ENCODE data around the gene GAL3ST3. TPM values are rescaled to one million over a fixed set of nuclear protein-coding genes. Genes with fewer than 3 reads are reported as not detected.
A peak's percentile ranks its signal among the peaks of the same experiment; 100 is the strongest.
"Not testable (repeated sequence)": the region's sequence is repeated elsewhere in the genome, so short reads cannot be mapped to it uniquely, and the experiment has no call there.

The GAL3ST3 gene
- 1.1 to 2.0 TPM (median 1.8 TPM) in 3 replicates for total RNA-seq
- long read RNA-seq, partial matches to known transcripts = 0 of 4 reads
- long read RNA-seq, other reads (novel, unspliced or antisense) = 0 of 4 reads

- H3K4me1 Mint-ChIP-seq (ENCODE audit: low read depth) = peaks cover 46% of the 10 kb centered on the region
- peaks cover 5% of the 10 kb centered on the region for H3K36me3 Mint-ChIP-seq (ENCODE audit: low read depth)
- peak within 1 kb of the TSS; percentile 45 for H3K27ac Mint-ChIP-seq (ENCODE audit: unreplicated experiment)
- no peaks in the 10 kb centered on the region for H3K9me3 Mint-ChIP-seq (ENCODE audit: low read depth)
- peak within 1 kb of the TSS; percentile 47 for H3K4me3 Mint-ChIP-seq (ENCODE audit: unreplicated experiment)
- DNase-seq (ENCODE audit: low spot score) = peak; percentile 77
- no peaks in the 10 kb centered on the region for H3K27me3 Mint-ChIP-seq (ENCODE audit: low read depth)
- TF ChIP-seq CTCF (IDR thresholded peaks at IDR 0.05) = no peak
These were observed at the start of gene GAL3ST3 for GRCh38 chr11:66048547-66049323. Gene GAL3ST3, minus strand, starts transcription at chr11:66049161. Its CDS starts 3,746 bp downstream, at chr11:66045415.

- H3K4me1 Mint-ChIP-seq (ENCODE audit: low read depth); DNase-seq (ENCODE audit: low spot score); H3K36me3 Mint-ChIP-seq (ENCODE audit: low read depth); H3K27me3 Mint-ChIP-seq (ENCODE audit: low read depth); H3K27ac Mint-ChIP-seq (ENCODE audit: unreplicated experiment); H3K9me3 Mint-ChIP-seq (ENCODE audit: low read depth); H3K4me3 Mint-ChIP-seq (ENCODE audit: unreplicated experiment): not testable (repeated sequence)
These were observed 43.2 kb upstream of the GAL3ST3 start for GRCh38 chr11:66092125-66092524.

- H3K4me1 Mint-ChIP-seq (ENCODE audit: low read depth) = peaks cover 8% of the 10 kb centered on the region
These were observed 41.3 kb upstream of the GAL3ST3 start for GRCh38 chr11:66090288-66090687.

GRCh38 chr11:66089067-66089466, 40.1 kb upstream of the GAL3ST3 start:
- H3K36me3 Mint-ChIP-seq (ENCODE audit: low read depth) = no peaks in the 10 kb centered on the region
- TF ChIP-seq CTCF (IDR thresholded peaks at IDR 0.05) = no peak
- H3K9me3 Mint-ChIP-seq (ENCODE audit: low read depth) = no peaks in the 10 kb centered on the region
- H3K4me1 Mint-ChIP-seq (ENCODE audit: low read depth) = peaks cover 20% of the 10 kb centered on the region
- no peak for DNase-seq (ENCODE audit: low spot score)
- no peaks in the 10 kb centered on the region for H3K27me3 Mint-ChIP-seq (ENCODE audit: low read depth)
- H3K4me3 Mint-ChIP-seq (ENCODE audit: unreplicated experiment) = no peak overlapping the region
- H3K27ac Mint-ChIP-seq (ENCODE audit: unreplicated experiment) = no peak overlapping the region

More at GRCh38 chr11:66090288-66090687, 41.3 kb upstream of the GAL3ST3 start:
- no peaks in the 10 kb centered on the region for H3K27me3 Mint-ChIP-seq (ENCODE audit: low read depth)
- H3K9me3 Mint-ChIP-seq (ENCODE audit: low read depth) = no peaks in the 10 kb centered on the region
- H3K27ac Mint-ChIP-seq (ENCODE audit: unreplicated experiment) = peak overlapping the region; percentile 57
- no peaks in the 10 kb centered on the region for H3K36me3 Mint-ChIP-seq (ENCODE audit: low read depth)
- DNase-seq (ENCODE audit: low spot score) = no peak
- TF ChIP-seq CTCF (IDR thresholded peaks at IDR 0.05) = no peak
- no peak overlapping the region for H3K4me3 Mint-ChIP-seq (ENCODE audit: unreplicated experiment)

GRCh38 chr11:66087148-66087908, 38.4 kb upstream of the GAL3ST3 start:
- Mint-ChIP-seq H3K4me3 (ENCODE audit: unreplicated experiment) (no peak overlapping the region), H3K9me3 (ENCODE audit: low read depth) (no peaks in the 10 kb centered on the region), H3K36me3 (ENCODE audit: low read depth) (no peaks in the 10 kb centered on the region), H3K27ac (ENCODE audit: unreplicated experiment) (no peak overlapping the region), H3K4me1 (ENCODE audit: low read depth) (peaks cover 35% of the 10 kb centered on the region), H3K27me3 (ENCODE audit: low read depth) (no peaks in the 10 kb centered on the region)
- no peak for TF ChIP-seq CTCF (IDR thresholded peaks at IDR 0.05)
- DNase-seq (ENCODE audit: low spot score) = no peak

All from chondrocyte (in vitro differentiated cells).